ENCODE measurements around the gene LILRA1.
"Not testable (repeated sequence)": the region's sequence is repeated elsewhere in the genome, so short reads cannot be mapped to it uniquely, and the experiment has no call there.

Gene LILRA1

DNA sequence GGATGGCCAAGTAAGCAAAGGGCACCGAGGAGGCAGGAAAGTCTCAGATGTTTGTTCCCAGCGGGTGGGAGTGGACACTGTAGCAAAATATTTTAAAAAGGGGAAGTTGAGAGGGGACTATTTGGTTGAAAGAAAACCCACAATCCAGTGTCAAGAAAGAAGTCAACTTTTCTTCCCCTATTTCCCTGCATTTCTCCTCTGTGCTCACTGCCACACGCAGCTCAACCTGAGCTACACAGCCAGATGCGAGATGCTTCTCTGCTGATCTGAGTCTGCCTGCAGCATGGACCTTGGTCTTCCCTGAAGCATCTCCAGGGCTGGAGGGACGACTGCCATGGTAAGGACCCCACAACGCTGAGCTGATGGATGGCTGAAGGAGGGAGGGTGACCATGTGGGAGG, at the start of gene LILRA1:
Gene LILRA1 (plus strand): TSS at position 188 of the 400 bp plus-strand sequence. CDS start 613 bp downstream, outside the sequence.
- not testable (repeated sequence) for FAIRE-seq

DNA sequence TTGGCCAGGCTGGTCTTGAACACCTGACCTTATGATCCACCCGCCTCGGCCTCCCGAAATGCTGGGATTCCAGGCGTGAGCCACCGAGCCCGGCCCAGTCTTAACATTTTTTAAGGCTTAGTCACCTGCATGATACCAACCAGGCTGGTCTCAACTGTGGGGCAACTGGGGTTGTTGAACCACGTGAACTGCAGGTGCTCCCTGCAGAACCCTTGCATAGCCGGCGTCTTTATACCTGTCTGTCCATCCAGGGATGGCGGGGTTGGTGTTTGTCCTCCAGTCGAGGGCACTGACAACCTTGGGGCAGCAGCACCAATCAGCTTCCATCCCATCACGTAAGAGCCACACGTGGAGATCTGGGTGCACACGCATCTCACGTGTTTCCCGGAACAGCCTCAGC, 44.6 kb upstream of the LILRA1 start:
- FAIRE-seq: no peak

DNA sequence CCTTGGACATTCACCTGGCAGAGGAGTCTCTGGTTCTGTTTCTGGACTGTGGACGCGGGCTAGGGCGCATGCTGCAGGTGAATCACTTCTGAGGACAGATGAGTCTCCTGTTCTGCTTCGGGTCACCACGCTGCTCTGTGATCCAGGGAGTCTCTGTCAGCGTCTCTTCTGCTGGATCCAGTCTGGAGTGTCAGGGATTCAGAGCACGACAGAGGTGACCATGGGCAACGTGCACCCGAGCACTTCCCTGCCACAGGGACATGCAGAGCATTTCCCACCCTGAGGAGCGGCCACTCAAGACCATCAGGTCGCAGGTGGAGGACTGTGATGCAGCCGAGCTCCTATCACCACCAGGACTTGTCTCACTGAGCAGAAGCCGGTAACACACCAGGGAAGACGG, 44.2 kb upstream of the LILRA1 start:
- FAIRE-seq: no peak

DNA sequence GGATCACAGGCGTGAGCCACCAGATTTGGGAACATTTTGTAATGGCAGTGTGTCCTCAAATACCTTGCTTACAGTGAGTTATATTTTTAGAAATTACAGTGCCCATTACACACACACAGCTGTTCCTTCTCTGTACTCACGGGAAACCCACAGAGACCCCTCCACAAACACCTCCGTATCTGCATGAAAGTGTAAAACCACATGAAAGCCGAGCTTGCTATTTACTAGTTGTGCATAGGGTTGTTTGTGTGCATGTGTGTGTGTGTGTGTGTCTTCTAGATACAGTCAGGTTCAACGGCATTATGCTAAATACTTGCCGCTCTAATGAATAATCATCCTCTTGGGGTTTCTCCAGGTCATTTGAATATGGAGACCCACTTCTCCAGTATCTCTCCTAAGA, 42.1 kb upstream of the LILRA1 start:
- no peak for FAIRE-seq

DNA sequence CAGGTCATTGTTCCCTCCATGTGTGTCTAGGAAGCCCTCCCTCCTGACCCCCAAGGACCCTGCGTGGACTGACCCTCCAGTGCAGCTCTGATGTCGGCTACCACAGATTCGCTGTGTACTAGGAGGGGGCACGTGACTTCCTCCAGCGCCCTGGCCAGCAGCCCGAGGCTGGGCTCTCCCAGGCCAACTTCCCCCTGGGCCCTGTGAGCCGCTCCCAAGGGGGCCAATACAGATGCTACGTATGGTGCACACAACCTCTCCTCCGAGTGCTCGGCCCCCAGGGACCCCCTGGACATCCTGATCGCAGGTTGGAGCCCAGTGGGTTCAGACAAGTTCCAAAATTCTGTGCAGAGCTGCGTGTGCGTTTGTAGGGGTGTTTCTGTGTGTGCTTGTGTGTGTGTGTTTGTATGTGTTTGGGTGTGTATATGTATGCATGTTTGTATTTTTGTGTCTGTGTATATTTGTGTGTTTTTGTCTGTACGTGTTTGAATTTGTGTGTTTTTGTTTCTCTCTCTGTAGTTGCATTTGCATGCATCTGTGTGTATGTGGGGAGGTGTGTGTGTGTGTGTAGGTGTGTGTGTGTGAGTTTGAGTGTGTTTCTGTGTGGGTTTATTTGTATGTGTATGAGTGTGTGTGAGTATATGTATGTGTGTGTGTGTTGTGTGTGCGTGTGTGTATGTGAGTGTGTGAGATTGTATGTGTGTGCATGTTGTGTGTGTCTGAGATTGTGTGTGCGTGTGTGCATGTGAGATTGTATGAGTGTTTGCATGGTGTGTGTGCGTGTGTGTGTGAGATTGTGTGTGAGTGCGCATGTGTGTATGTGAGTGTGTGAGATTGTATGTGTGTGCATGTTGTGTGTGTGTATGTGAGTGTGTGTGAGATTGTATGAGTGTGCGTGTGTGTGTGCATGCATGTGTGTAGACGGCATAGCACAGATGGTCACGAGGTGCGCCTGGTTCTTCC, 41.2 kb upstream of the LILRA1 start:
- no peak for FAIRE-seq

DNA sequence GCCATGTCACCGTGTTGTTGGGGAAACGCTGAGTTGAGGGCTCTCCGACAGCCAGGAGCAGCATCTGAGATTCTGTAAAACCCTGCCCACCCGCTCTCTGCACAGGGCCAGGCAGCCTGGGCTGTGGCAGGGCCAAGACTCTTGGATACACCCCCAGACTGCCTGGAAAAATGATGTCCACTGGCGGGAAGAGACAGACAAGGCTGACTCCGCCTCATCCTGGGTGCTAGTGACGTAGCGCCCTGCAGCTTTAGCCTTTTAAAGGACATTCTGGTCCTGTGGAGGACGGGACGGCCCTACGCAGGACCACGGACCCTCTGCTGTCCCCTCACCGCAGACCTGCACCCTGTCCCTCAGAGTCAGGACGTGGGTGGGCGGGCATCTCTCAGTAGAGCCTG, 40.5 kb upstream of the LILRA1 start:
- no peak for FAIRE-seq

DNA sequence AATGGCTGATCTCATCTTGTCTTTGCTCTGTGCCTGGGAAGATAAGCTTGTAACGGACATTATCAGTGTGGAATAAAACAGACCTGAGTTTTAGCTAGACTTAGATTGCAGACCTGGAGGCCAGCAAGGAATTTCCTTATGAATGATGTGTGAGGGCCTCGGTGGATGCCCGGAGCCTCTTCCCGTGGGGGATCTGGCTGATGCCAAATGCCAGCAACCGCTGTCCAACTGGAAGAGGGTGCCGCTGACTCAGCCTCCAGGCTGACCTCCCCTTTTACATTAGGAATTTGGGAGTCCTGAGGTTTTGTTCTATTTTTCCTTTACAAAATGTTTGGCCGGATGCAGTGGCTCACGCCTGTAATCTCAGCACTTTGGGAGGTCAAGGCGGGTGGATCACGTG, 39.4 kb upstream of the LILRA1 start:
- FAIRE-seq: no peak

DNA sequence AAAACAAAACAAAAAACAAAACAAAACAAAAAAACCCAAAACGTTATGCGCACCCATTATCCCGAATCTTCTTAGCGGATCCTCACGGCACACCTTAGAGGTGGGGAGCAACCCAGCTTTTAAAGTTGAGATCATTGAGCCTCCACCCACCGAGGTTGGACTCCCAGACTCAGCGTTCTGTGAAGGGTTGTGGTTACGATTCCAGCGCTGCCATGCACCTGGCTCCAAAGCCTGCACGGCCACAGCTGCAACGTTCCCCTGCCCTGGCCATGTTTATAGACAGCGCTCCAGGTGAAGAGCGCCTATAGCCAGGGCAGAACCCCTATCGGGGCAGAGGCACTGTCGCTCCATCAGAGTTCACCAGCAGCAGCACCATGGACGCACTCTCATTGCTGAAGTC, 38.5 kb upstream of the LILRA1 start:
- FAIRE-seq: no peak

DNA sequence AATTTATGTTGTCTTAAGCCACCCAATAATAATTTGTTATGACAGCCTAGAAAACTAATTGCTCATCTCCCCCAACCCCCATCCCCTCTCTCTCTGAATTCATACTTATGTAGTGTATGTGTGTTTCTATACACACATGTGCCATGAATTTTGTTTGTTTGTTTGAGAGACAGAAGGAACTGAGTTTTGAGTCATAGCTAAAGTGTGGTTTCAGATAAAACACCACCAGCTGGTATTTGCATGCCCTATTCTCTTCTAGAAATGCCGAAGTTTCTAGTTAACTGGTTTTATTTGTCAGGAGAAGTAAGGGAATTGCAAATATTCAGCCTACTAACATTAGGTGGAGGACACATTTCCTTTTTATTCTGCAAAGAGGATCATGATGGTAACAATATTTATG, 37.2 kb upstream of the LILRA1 start:
- no peak for FAIRE-seq

DNA sequence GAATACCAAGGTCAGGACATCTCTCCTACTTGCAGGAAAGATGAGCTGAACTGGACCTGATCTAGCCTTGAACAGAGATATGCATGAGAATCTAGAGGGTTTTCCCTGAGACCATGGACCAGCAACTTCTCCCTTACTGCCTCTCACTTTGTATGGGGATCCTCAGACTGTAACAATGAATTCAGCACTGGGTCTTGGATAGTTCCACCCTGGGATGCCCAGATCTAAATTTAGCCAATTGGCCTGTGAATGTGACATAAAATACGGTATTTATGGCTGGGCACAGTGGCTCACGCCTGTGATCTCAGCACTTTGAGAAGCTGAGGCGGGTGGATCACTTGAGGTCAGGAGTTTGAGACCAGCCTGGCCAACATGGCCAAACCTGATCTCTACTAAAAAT, 35.1 kb upstream of the LILRA1 start:
- FAIRE-seq: no peak

DNA sequence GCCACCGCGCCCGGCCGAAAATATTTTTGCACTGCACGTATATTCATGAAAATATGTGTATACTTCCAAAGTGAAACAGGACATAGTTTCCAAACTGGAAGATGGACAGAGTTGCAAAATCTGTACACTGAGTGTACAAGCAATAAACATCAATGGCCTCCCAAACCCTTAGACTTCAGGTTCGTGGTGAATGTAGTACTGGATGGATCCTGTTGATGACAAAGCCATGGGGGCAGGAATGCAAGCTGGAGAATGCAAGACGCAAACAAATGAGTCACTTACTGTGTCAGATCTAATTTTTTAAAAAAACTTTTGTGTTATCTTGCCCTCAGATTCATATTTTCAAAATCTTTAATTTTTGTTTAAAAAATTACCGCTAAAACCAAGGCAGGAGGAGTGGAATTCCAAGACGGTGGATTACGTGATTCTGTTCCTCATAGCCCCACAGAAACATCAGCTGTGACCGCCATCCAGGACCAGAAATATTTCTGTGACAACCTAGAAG, 32.5 kb upstream of the LILRA1 start:
- no peak for FAIRE-seq

DNA sequence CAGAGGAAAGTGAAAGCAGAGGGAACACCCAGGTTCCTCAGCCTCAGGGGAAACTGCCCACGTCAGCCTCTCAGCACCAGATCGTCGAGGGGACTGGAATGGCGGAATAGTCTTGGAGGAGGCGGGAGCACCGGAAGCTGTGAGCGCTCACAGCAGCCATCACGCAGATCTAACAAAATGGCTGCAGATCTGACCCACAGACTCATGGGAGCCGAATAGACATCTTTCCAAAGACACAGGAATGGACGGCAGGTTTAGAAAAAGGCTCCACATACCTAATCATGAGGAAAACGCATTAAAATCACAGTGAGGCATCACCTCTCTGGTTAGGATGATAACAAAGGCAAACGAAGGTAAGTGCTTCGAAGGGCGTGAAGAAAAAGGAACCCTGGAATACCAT, 31.6 kb upstream of the LILRA1 start:
- no peak for FAIRE-seq

DNA sequence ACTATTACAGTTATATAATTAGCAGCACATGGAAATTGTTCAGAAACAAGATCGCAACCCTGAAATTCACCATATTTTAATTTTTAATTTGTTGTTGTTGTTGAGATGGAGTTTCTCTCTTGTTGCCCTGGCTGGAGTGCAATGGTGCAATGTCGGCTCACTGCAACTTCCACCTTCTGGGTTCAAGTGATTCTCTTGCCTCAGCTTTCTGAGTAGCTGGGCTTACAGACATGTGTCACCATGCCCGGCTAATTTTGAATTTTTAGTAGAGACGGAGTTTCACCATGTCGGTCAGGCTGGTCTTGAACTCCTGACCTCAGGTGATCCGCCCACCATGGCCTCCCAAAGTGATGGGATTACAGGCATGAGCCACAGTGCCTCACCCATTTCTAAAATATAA, 30.2 kb upstream of the LILRA1 start:
- FAIRE-seq: not testable (repeated sequence)

DNA sequence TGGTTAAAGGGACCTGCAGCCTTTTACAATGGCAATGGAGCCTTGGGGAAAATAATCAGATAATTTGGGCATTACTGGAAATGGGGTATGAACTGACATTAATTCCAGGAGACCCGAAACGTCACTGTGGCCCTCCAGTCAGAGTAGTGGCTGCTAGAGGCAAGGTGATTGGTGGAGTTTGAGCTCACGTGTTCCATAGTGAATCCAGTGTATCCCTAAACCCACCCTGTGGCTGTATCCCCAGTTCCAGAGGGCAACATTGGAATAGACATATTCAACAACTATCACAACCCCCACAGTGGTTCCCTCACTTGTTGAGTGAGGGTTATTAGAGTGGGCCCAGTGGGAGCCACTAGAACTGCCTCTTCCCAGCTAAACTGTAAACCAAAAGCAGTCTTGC, 23.1 kb upstream of the LILRA1 start:
- FAIRE-seq: no peak

DNA sequence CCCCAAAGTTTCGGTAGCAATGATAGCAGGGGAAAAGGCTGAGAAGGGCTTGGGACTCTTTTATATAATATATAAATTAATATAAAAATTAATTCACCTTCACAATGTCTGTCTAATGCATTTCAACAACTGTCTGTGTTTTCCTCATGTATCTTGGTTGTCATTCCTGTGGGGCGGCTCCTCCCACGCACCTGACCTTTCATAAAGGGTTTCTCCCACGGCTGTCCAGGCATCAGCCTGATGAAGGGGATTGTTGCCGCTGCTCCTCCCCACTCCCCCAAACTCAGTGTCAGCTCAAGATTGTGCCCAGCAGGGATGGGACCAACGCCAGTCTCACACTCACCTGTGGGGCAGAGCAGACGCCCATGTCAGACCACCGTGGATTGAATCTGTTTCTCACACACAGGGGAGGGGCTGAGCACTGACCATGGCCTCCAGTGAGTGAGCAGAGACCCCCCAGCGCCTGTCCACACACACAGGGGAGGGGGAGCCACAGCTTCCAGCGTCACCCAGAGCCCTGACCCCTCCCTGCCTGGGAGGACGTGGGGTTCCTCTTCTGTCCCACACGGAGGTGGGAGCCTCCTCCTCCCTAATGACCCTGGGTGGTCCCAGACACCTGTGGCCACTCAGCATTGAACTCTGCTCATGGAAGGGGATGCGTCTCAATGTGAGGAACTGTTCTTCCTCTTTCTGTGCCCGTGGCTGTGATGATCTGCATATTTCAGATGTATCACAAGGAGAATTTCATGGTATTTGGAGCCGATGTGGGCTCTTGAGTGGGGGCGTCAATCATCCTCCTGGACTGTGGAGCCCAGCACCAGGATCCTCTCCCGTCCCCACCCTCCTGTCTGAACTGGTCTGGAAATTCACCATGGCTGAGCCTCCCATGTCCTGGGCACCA, 21.5 kb upstream of the LILRA1 start:
- FAIRE-seq: not testable (repeated sequence)

DNA sequence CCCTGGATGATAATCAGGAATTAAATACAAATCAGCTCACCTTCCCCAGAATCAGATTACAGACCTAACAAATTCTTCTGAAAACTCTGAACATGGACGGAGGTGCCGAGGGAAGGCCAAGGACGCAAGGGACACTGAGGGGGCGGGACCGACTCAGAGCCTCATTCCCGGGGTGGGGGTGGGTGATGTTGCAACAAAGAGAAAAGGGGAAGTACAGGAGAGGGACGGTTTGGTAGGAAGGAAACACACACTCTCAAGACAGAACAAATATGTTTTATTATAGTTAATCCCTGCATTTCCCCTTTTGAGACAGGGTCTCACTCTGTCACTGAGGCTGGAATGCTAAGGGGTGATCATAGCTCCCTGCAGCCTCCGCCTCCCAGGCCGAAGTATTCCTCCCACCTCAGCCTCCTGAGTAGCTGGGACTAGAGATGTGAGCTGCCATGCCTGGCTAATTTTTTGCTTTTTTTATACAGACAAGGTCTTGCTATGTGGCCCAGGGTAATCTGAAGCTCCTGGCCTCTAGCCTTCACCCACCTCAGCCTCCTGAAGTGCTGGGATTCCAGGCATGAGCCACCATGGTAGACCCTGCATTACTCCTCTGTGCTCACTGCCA, 20.6 kb upstream of the LILRA1 start:
- no peak for FAIRE-seq

DNA sequence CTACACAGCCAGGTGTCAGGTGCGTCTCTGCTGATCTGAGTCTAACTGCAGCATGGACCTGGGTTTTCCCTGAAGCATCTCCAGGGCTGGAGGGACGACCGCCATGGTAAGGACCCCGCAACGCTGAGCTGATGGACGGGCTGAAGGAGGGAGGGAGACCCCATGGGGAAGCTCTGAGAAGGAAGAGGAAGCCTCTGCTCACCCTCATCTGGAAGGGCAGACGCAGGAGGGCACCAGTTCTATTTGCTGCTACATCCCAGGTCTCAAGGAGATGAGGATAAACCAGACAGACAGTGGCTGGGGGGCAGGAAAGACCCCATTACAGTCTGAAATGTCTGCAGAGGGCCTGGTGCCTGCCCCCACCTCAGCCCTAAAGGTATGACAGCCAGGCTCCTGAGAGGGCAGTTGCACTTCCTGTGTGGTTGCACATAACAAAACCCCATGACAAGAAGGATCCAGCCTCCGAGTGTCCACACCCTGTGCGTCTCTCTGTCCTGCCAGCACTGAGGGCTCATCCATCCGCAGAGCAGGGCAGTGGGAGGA, 20.0 kb upstream of the LILRA1 start, which contains the start of gene LILRA2:
Gene LILRA2 (plus strand): TSS at position 461 of the 543 bp plus-strand sequence. CDS start 89 bp downstream, outside the sequence.
- no peak for FAIRE-seq

DNA sequence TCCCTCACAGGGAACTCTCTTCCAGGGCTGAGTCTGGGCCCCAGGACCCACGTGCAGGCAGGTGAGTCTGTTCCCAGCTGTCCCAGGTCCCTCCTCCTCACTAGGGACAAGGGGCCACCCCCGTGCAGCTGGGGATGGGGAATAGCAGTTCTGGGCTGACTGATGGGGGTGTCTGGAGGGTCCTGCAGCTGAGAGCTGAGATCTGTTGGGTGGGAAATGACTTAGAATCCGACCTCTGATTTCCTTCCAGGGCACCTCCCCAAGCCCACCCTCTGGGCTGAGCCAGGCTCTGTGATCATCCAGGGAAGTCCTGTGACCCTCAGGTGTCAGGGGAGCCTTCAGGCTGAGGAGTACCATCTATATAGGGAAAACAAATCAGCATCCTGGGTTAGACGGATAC, 19.4 kb upstream of the LILRA1 start:
- no peak for FAIRE-seq

DNA sequence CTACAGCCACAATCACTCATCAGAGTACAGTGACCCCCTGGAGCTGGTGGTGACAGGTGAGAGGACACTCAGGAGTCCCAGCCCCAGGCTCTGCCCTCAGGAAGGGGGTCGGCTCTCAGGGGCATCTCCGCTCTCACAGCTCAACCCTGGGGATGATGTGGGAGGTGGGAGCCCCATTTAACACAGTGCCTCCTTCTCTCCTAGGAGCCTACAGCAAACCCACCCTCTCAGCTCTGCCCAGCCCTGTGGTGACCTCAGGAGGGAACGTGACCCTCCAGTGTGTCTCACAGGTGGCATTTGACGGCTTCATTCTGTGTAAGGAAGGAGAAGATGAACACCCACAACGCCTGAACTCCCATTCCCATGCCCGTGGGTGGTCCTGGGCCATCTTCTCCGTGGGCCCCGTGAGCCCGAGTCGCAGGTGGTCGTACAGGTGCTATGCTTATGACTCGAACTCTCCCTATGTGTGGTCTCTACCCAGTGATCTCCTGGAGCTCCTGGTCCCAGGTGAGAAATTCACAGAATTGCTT, 18.8 kb upstream of the LILRA1 start:
- FAIRE-seq: no peak

DNA sequence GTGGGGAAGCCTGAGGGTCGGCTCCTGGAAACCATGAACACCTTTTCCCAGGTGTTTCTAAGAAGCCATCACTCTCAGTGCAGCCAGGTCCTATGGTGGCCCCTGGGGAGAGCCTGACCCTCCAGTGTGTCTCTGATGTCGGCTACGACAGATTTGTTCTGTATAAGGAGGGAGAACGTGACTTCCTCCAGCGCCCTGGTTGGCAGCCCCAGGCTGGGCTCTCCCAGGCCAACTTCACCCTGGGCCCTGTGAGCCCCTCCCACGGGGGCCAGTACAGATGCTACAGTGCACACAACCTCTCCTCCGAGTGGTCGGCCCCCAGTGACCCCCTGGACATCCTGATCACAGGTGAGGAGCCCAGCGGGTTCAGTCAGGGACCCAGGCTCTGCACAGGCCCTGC, 18.2 kb upstream of the LILRA1 start:
- not testable (repeated sequence) for FAIRE-seq

DNA sequence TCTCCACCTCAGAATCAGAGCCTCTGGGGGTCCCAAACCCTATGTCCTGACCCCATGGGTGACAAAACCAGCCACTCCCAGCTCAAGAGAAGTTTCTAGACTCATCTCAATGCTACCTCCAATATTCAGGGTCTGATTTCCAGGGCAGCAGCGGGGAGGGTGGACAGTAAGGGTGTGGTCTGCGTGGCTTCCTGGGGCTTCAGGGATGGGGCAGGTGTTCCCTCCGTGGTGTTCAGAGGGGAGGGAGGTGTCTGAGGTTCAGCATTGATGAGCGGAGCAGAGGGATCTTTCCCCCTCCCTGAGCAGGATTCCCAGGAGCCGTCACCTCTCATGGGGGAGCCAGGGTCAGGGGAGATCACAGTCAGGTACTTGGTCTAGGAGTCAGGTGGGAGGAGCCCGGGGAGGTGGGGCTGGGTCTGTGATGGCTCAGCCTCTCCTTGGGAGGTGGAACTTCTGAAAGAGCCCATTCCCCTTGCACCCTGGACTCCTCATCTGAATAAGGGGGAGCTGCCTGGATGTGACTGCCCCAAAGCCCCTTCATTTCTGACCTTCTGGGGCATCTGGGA, 16.9 kb upstream of the LILRA1 start:
- FAIRE-seq: no peak

DNA sequence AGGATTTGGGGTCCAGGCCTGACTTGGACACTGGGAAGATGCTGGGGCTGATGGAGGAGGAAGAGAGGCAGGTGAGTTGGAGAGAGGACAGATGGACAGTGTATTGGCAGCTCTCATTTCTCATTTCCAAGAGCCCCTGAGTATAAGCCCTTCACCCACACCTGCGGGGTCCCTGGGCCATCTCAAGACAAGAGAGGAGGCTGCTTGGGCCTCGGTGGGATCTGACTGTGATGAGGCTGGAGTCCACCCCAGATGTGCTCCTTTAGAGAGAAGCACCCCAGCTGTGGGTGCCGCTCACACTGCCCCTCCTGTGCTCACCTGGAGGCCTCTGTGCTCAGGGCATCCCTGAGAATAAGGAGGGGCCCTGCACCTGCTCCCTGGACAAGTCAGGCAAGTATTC, 16.1 kb upstream of the LILRA1 start:
- no peak for FAIRE-seq

Measured in colon (tissue), 2 donors.